GM18505 (cell line): ENCODE data around the gene SYPL2.

Source experiments
- ATAC-seq: cut with Tn5 transposase; IDR thresholded peaks from one replicate; pipeline ENCODE4 v1.9.1; 2021; ENCODE audit not compliant: unreplicated experiment
- POLR2A ChIP-seq: IDR thresholded peaks from 4 replicates; pipeline ENCODE4 v1.6.1; 2011; ENCODE audit warnings: borderline replicate concordance; ENCODE audit not compliant: insufficient read depth, insufficient read length; ENCODE audit errors: extremely low read depth

Gene SYPL2

GRCh38 chr1:109479901-109480300 lies 13.6 kb downstream of the SYPL2 start:
- no peak for TF ChIP-seq POLR2A
- ATAC-seq = no peak

GRCh38 chr1:109481646-109482045 lies 15.3 kb downstream of the SYPL2 start:
- no peak for TF ChIP-seq POLR2A

DNA sequence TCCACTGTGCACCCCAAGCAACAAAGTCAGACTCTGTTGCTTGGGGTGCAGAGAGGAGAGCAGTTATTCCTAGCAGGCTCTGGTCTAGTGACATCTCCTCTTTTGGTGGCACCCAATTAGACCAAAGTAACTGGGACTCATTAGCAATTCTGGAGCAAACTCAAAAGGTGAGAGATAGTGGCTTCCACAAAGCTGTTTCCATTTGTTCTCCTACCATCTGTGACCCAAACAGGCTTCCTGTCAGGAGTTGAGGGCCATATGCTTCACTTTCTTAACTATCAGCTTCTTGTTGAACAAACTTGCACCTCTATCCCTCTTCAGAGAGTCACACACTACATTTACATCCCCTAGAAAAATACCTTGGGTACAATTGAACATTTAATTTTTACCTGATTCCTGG lies 15.9 kb downstream of the SYPL2 start:
- no peak for TF ChIP-seq POLR2A
- ATAC-seq = no peak

More at GRCh38 chr1:109481646-109482045, 15.3 kb downstream of the SYPL2 start:
- ATAC-seq = no peak

DNA sequence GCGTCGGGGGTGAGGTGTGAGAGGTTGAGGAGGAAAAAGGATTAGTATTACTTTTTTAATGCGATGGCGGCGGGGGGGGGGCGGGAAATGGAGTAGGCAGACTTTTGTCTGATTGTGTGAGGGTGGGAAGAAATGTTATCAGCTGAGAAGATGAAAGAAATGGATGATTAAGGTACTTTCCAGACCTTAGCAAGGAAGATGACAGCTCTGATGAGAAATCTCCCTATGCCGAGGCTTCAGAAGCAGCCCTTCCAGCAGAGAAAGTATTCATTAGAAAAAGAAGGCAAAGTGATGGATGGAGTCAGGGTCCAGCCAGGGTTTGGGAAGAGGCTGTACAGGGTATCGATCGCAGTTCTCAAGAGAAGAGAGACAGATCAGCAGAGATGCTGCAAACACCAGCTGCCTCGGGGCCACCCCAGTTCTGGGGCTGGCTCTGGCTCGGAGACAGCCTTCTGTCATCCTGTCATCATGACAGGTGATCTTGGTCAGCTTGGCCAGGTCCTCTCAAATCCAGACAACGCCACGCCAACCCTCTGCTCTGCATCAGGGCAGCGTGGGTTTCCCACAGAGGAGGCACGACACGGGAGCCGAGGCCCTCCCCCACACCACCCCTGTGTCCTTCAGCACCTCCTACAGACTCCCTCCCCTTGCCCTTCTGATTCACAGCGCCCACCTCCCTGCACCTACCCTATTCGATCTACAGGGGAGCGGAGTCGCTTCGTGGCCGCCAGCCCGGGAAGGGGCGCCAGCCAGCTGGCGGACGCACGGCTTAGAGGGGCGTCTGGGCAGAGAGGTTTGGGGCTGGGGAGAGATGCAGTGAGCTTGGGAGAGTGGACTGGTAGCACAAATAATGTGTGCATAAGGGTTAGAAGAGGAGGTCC lies 16.7 kb downstream of the SYPL2 start:
- peak; percentile 15 for ATAC-seq

GRCh38 chr1:109483672-109484518 lies 17.5 kb downstream of the SYPL2 start, which contains the start of gene ATXN7L2:
TSS of gene ATXN7L2 (plus strand) at chr1:109483905. CDS start at chr1:109483954, 49 bp downstream.
- peak; percentile 77 for ATAC-seq
- peak; percentile 95 for TF ChIP-seq POLR2A

More for the DNA sequence above, 16.7 kb downstream of the SYPL2 start:
- TF ChIP-seq POLR2A = no peak

DNA sequence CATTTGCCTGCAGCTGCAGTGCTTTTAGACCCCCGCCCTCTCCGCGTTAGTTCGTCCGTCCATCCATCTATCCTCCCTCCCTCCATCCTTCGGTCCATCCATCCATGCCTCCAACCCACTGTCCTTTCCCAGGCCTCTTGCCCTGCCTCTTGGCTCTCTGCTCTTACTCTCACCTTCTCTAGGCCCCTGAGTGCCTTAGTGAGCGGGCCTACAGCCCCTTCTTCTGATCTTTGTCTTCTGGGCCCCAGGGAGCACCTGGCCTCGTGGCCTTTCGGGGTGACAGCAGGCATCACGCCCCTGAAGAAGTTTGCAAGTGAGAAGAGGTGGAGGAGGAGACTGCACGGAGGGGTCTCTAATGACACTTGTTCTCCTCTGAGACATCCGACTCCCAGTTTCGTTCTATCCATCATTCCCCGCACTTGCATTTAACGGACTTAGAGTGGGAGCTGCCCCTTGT lies 18.2 kb downstream of the SYPL2 start:
- no peak for ATAC-seq
- no peak for TF ChIP-seq POLR2A

- ATAC-seq = no peak
- TF ChIP-seq POLR2A = no peak
Measured at GRCh38 chr1:109485001-109485400, 18.7 kb downstream of the SYPL2 start.

- ATAC-seq = no peak
- TF ChIP-seq POLR2A = no peak
Measured at GRCh38 chr1:109487261-109487660, 20.9 kb downstream of the SYPL2 start.

DNA sequence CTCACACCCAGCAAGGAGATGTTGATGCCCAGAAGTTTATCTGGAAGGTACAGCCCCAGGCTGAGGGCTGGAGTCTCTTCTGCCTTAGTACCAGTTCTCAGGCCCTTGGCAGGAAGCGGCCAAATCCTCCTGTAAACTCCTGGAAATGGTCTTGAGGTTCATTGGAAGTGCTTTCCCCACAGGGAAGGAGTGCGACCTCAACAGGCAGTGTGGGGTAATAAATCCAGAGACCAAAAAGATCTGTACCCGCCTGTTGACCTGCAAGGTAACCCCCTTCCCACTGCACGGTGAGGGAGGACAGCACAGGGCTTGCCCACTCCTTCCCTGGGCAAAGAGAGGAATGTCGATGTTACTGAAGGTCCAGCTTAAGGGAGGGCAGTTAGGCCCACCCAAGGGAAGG lies 21.9 kb downstream of the SYPL2 start:
- TF ChIP-seq POLR2A = no peak
- ATAC-seq = no peak

DNA sequence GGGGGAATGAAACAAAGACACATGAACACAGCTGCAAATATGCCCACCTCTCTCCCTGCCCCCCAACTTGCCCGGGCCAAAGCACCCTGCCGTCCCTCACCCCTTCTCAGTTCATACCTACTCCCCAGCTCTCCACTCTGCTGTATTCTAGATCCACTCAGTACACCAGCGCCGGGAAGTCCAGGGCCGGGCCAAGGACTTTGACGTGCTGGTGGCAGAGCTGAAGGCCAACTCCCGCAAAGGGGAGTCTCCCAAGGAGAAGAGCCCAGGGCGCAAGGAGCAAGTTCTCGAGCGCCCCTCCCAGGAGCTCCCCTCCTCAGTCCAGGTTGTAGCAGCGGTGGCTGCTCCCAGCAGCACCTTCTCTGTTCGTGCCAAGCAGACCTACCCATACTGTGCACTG lies 22.4 kb downstream of the SYPL2 start:
- TF ChIP-seq POLR2A = no peak
- no peak for ATAC-seq

- no peak for ATAC-seq
- no peak for TF ChIP-seq POLR2A
Measured at GRCh38 chr1:109490029-109490933, 23.9 kb downstream of the SYPL2 start.

DNA sequence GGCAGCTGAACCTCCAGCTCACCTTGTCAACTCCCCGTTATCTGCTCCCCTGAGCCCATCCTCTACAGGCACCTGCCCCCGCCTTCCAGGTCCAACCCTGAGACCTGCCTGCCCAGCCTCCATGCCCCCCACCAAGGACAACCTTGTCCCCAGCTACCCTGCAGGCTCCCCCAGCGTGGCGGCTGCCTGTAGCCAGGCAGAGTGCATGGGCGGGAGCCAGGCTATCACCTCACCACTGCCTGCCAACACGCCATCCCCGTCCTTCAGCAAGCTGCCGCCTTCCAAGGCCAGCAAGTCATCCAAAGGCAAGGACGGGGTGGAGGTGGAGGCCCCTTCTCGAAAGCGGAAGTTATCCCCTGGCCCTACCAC lies 24.6 kb downstream of the SYPL2 start:
- TF ChIP-seq POLR2A = no peak
- ATAC-seq = no peak
